Thymus (tissue), 11 donors: ENCODE results near the gene SHC2. TPM values are rescaled to one million over a fixed set of nuclear protein-coding genes. Genes with fewer than 3 reads are reported as not detected.
"Not testable (repeated sequence)": the region's sequence is repeated elsewhere in the genome, so short reads cannot be mapped to it uniquely, and the experiment has no call there.

Source experiments
- DNase-seq, 9 donors: peaks; one replicate each; pipeline ENCODE4 v3.0.0-alpha.2; 2013; ENCODE audit warnings: low spot score in 9 of 9, low read depth in 6 of 9, missing footprints in 1 of 9
- H3K27ac ChIP-seq, 2 donors: one replicate each; pipeline ENCODE4 v1.5.1; 2013; ENCODE audit warnings: control low read depth in 1 of 2, low read depth in 1 of 2, low read length in 1 of 2, mild to moderate bottlenecking in 1 of 2, moderate library complexity in 1 of 2
- H3K27me3 ChIP-seq, 2 donors: one replicate each; pipeline ENCODE4 v1.5.1; 2013; ENCODE audit warnings: low read length in 1 of 2; ENCODE audit not compliant: control insufficient read depth in 2 of 2, insufficient read depth in 1 of 2
- H3K36me3 ChIP-seq, 2 donors: one replicate each; pipeline ENCODE4 v1.5.1; 2013; ENCODE audit warnings: low read length in 1 of 2, mild to moderate bottlenecking in 1 of 2, moderate library complexity in 1 of 2; ENCODE audit not compliant: control insufficient read depth in 2 of 2, insufficient read depth in 2 of 2
- H3K4me1 ChIP-seq, 2 donors: one replicate each; pipeline ENCODE4 v1.5.1; 2013; ENCODE audit warnings: low read length in 2 of 2; ENCODE audit not compliant: control insufficient read depth in 2 of 2, insufficient read depth in 2 of 2
- H3K4me3 ChIP-seq, 2 donors: one replicate each; pipeline ENCODE4 v1.5.1; 2013; ENCODE audit warnings: low read length in 2 of 2, control low read depth in 1 of 2, mild to moderate bottlenecking in 1 of 2
- H3K9me3 ChIP-seq, 2 donors: one replicate each; pipeline ENCODE4 v1.5.1; 2013; ENCODE audit warnings: low read length in 1 of 2, mild to moderate bottlenecking in 1 of 2; ENCODE audit not compliant: control insufficient read depth in 2 of 2, insufficient read depth in 1 of 2
- WGBS: extraction: QIAGEN DNeasy Blood & Tissue Kit; methylation state at CpG from one replicate; pipeline ENCODE4 v1.1.7; 2013; 5-methylcytosine and 5-hydroxymethylcytosine counted together
- polyA plus RNA-seq: library from polyadenylated mRNA; stranded (reverse); fragments of 200-250 nt; gene quantifications from one replicate; pipeline ENCODE4 v1.2.3, GENCODE V29; 2013
- total RNA-seq: library from RNA; stranded (reverse); fragments of 120-200 nt; gene quantifications from one replicate; pipeline ENCODE4 v1.2.4, GENCODE V29; 2013
- donor health status: healthy.

SHC2 gene
- total and polyA plus RNA-seq, 2 donors, result 1.1 to 5.2 TPM

DNA sequence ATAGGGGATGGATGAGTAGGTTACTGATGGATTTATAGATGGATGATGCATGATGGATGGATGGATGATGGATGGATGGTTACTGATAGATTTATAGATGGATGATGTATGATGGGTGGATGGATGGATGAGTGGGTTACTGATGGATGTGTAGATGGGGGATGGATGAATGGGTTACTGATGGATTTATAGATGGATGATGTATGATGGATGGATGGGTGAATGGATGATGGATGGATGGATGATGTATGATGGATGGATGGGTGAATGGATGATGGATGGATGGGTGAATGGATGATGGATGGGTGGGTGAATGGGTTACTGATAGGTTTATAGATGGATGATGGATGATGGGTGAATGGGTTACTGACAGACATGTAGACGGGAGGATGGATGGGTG is 45.5 kb downstream of the SHC2 start:
- WGBS, result 100% methylated on average over 1 of the region's 1 CpG
- H3K9me3 ChIP-seq, result peaks cover 0 to 44% of the 10 kb centered on the region in 2 donors
- H3K27ac ChIP-seq, result no peak overlapping the region
- DNase-seq, result no peak
- peaks cover 0 to 11% of the 10 kb centered on the region in 2 donors for H3K27me3 ChIP-seq
- H3K4me1 ChIP-seq, result no peaks in the 10 kb centered on the region
- H3K4me3 ChIP-seq, result no peak overlapping the region
- no peaks in the 10 kb centered on the region for H3K36me3 ChIP-seq

DNA sequence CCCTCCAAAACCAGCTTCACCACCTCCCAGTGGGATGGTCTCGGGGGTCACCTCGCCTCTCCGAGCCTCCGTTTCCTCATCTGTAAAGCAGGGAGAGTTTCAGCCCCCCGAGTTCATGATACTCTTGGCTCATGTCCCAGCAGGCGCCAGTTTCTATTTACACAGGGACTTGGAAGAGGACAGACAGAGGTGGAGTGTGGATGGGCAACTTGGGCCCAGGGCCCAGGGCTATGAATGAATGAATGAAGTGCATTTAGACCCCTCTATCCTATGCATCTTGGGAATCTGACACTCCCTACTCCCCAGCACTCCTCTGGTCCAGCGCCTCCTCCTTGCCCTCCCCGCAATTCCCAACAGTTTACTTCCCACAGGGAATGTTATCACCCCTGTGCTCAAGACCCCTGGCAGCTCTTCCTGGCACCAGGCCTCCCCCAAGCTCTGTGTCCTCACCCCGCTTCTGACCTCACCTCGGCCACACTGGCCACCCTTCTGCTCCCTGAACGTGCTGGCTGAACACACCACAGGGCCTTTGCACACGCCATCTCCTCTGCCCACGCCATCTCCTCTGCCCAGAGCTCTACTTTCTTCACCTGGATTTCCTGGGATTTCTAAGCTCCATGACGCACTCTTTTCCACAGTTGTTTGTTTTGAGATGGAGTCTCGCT is 46.9 kb downstream of the SHC2 start:
- DNase-seq, result no peak
- Histone ChIP-seq H3K4me1 (peaks cover under 1 to 3% of the 10 kb centered on the region in 2 donors), H3K27ac (no peak overlapping the region), H3K4me3 (no peak overlapping the region), H3K9me3 (peaks cover 0 to 40% of the 10 kb centered on the region in 2 donors), H3K27me3 (peaks cover 9 to 24% of the 10 kb centered on the region in 2 donors), H3K36me3 (no peaks in the 10 kb centered on the region)
- WGBS, result 92% methylated on average over 15 of the region's 15 CpGs

DNA sequence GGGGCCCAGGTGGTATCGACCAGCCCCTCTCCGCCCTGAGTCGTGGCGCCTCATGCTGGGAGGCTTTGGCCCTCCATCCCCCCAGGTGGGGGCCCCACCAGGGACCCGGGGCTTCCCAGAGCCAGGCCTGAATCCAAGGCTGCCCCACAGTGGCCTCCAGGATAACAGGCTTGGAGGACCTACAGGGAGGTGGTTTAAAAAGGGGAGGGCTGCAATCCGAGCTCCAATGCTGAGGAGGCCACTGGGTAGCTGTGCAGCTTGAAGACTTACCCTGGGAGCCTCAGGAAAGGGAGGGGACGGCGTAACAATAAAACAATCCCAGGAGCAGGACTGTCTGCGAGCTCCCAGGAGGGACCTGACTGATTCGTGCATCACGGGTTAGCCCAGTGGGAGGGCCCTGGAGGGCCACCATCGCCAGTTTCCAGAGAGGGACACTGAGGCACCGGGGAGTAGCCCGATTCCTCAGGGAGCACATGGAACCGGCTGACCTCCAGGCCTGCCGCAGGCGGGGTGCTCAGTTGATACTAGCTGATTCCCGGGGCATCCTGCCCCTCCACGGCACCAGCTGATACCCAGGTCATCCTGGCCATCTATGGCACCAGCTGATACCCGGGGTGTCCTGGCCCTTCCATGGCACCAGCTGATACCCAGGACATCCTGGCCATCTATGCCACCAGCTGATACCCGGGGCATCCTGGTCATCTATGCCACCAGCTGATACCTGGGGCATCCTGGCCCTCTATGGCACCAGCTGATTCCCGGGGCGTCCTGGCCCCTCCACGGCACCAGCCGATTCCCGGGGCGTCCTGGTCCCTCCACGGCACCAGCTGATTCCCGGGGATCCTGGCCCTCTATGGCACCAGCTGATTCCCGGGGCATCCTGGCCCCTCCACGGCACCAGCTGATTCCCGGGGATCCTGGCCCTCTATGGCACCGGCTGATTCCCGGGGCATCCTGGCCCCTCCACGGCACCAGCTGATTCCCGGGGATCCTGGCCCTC is 48.2 kb downstream of the SHC2 start:
- DNase-seq, result no peak
- peaks cover 19 to 30% of the 10 kb centered on the region in 2 donors for H3K27me3 ChIP-seq
- H3K36me3 ChIP-seq, result no peaks in the 10 kb centered on the region
- no peak overlapping the region for H3K4me3 ChIP-seq
- 64% methylated on average over 36 of the region's 36 CpGs for WGBS
- H3K4me1 ChIP-seq, result peaks cover 5% of the 10 kb centered on the region in 2 donors
- peaks cover 0 to 40% of the 10 kb centered on the region in 2 donors for H3K9me3 ChIP-seq
- no peak overlapping the region for H3K27ac ChIP-seq

DNA sequence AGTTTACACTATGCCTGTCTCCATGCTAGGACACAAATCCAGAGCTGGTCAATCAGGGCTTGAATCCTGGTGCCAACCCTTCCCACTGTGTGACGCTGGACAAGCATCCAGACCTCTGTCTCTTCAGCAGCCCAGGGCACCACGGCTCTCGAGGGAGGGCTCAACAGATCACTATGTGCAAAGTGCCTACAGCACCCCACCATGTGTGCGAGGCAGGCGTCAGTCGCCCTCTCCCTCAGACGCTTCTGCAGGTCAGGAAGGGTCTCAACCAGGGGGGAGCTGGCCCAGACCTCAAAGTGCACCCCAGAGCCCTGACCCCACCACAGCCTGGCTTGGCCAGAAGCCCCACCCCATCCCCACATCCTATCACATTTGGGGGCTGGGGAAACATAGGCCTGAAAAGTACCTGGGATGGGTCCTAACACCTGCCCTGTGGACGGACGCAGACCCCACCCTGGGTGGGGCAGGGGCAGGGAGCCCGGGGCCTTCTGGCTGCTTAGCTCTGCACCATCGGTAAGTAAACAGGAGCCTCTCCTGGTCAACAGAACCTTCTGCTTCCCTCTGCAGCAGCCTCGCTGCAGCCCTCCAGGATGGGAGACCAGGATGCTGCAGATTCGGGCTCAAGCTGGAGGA is 49.0 kb downstream of the SHC2 start:
- no peak for DNase-seq
- Histone ChIP-seq H3K27me3 (peaks cover 26 to 36% of the 10 kb centered on the region in 2 donors), H3K4me1 (peaks cover 5% of the 10 kb centered on the region in 2 donors), H3K9me3 (peaks cover 0 to 40% of the 10 kb centered on the region in 2 donors), H3K36me3 (no peaks in the 10 kb centered on the region), H3K27ac (no peak overlapping the region), H3K4me3 (no peak overlapping the region)
- WGBS, result 73% methylated on average over 13 of the region's 13 CpGs

DNA sequence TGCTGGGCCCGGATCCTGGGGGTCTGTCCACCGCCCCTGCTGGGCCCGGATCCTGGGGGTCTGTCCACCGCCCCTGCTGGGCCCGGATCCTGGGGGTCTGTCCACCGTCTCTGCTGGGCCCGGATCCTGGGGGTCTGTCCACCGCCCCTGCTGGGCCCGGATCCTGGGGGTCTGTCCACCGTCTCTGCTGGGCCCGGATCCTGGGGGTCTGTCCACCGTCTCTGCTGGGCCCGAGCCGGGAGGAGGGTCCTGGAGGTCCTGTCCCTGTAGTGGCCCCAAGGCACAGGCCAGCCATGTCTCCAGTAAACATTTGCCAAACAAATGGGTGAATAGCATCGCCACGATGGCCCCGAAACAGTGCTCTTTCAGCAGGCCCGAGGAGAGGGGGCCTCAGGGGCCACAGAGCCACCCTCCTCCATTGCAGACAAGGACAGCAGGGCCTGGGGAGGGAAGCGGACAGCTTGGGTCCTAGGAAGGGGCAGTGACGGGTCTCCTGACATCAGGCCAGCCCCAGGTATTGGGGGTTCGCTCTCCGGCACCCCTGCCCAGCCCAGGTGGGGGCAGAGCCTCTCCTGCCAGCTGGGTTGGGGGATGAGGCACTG is 49.6 kb downstream of the SHC2 start:
- H3K36me3 ChIP-seq, DNase-seq, H3K27ac ChIP-seq, H3K4me1 ChIP-seq, H3K4me3 ChIP-seq: not testable (repeated sequence)
- H3K27me3 ChIP-seq, result peaks cover 26 to 42% of the 10 kb centered on the region in 2 donors
- peaks cover 0 to 40% of the 10 kb centered on the region in 2 donors for H3K9me3 ChIP-seq
- 94% methylated on average over 22 of the region's 22 CpGs for WGBS

DNA sequence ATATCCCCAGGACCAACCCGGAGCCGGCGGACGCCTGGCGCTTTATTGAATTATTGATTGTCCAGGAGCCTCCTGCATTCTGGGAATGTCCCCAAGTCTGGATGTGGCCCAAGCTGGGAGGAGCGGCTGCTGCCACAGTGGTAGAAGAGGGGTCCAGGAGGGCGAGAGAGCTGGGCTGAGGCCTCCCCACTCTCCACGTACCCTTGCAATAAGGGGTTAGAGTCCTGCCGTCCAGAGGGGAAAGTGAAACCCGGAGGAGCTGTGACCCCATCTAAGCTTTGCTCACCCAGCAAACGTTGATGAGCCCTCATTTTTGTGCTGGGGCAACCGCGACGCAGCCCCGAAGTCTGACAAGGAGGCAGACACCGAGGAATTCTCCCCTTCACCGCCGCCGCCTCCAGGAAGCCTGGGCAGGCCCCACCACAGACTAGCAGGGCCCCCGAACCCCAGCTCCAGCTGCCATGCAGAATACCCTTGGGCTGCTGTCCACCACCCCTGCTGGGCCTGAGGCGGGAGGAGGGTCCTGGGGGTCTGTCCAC is 50.5 kb downstream of the SHC2 start:
- Histone ChIP-seq H3K9me3 (peaks cover 0 to 40% of the 10 kb centered on the region in 2 donors), H3K36me3 (no peaks in the 10 kb centered on the region), H3K4me1 (peaks cover 5% of the 10 kb centered on the region in 2 donors), H3K27ac (no peak overlapping the region), H3K27me3 (peaks cover 26 to 51% of the 10 kb centered on the region in 2 donors), H3K4me3 (no peak overlapping the region)
- WGBS, result 75% methylated on average over 21 of the region's 21 CpGs
- DNase-seq, result no peak

DNA sequence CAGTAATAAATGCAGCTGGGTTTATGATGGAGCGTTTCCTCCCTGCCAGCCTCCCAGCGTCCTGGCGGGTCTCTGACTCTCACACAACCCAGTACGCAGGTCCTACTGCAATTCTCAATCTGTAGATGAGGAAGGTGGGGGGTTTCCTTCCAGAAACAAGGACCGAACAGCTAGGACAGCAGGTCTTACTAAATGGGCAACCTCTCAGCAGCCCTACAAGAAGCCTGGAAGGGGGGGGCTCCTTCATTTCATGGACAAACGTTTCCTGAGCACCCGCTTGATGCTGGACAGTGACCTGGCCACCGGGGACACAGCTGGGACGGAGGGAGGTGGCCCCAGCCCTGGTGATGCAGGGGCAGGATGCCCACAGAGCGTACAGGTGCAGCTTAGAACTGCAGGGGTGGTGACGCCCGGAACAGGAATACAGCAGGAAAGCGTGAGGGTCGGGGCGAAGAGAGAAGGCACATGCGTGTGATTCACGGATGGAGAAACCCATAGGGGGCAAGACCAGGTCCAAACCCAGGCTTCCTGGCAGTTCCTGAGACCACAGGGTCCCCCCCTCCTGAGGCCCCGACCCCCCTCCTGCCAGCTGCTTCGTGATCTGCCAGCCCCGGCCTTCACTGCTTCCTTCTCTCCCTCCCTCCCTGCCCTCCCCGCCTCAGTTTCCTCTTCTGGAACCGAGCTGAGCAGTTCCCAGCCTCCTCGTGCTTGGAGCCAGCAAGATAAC is 51.2 kb downstream of the SHC2 start:
- WGBS, result 5% methylated on average over 23 of the region's 23 CpGs
- DNase-seq, result no peak
- H3K27me3 ChIP-seq, result peaks cover 26 to 54% of the 10 kb centered on the region in 2 donors
- peak overlapping the region in 1 of 2 donors; percentile 45 for H3K4me3 ChIP-seq
- H3K4me1 ChIP-seq, result peaks cover 5% of the 10 kb centered on the region in 2 donors
- H3K9me3 ChIP-seq, result peaks cover 0 to 40% of the 10 kb centered on the region in 2 donors
- no peaks in the 10 kb centered on the region for H3K36me3 ChIP-seq
- no peak overlapping the region for H3K27ac ChIP-seq

DNA sequence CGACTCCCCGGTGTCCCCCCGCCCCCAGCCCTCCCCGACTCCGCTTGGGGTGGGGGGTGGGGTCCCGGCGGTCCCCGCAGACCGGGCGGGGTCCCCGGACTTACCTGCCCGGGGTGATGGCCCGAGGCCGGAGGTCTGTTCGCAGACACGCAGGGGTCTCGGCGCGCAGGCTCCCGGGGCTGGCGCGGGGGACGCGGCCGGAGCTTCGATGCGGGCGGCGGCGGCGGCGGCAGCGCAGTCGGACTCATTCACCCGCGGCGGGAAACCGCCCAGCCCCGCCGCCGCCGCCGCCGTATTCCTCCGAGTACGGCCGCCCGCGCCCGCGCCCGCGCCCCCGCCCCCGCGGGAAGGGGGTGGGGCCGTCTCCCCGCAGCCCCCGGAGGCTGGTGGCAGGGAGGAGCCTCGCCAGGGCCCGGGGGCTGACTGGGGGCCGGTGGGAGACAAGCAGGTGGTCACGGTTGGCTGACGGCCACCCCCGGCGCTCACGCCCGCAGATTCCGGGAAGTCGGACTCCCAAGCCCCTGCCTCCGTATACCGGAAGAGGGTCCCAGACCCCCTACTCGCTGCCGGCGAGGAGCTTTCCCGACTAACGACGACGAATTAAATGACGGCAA is 51.8 kb downstream of the SHC2 start, which contains the start of gene C2CD4C:
Gene C2CD4C, minus strand, starts transcription at position 246 of the 614 bp plus-strand sequence. CDS start 786 bp downstream, outside the sequence.
- Histone ChIP-seq H3K9me3 (peaks cover 0 to 37% of the 10 kb centered on the region in 2 donors), H3K36me3 (no peaks in the 10 kb centered on the region), H3K4me3 (peak within 1 kb of the TSS in 1 of 2 donors; percentile 45), H3K4me1 (peaks cover 5% of the 10 kb centered on the region in 2 donors), H3K27ac (no peak within 1 kb of the TSS), H3K27me3 (peaks cover 26 to 54% of the 10 kb centered on the region in 2 donors)
- peak in 1 of 9 donors; percentile 6 for DNase-seq
- under 1% methylated on average over 80 of the region's 80 CpGs for WGBS
